Dedifferentiated amniotic fluid mesenchymal stem cell (primary cell): Measurements from ENCODE around the gene S100G.
A peak's percentile ranks its signal among the peaks of the same experiment; 100 is the strongest.
"Not testable (repeated sequence)": the region's sequence is repeated elsewhere in the genome, so short reads cannot be mapped to it uniquely, and the experiment has no call there.

Source experiments
- DNase-seq: peaks from one replicate; pipeline ENCODE4 v3.0.0-alpha.2; 2016; ENCODE audit errors: extremely low spot score

The S100G gene, protein sequence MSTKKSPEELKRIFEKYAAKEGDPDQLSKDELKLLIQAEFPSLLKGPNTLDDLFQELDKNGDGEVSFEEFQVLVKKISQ

DNA sequence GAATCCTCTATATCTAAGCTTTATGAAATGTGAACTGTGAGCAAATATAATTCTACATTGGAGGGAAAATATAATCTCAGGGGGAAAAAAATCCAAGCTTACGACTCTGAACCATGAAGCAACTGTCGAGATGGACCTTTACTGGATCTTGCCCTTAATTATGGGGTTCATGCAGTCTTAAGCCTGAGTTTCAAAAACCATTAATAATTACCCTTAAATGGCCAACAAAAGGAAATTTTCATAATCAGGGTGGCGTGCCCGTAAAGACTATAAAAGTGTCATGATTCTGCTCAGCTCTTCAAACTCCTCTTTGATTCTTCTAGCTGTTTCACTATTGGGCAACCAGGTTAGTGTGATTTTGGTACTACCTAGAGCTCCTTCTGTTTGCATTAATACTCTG is at the start of gene S100G:
Gene S100G (plus strand): TSS at position 301 of the 400 bp plus-strand sequence. CDS start 849 bp downstream, outside the sequence.
- DNase-seq, result no peak

DNA sequence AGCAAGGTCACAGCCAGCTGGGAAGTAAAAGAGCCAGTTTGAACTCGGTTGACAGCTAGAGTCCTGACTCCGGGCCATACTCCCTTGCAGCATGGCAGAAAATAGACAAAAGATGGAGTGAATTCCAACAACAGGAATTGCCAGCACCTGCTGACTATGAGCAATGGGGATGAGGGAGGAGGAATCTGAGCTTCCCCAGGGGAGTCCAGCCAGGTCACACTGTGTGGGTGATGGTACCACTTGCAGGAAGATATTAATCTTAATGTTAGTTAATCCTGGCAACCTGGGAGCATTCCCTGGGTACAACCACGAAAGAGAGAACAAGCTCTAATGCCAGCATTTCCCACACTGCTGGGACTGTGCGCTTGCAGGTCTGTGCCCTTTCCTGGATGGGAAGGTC is 48.1 kb upstream of the S100G start:
- no peak for DNase-seq

DNA sequence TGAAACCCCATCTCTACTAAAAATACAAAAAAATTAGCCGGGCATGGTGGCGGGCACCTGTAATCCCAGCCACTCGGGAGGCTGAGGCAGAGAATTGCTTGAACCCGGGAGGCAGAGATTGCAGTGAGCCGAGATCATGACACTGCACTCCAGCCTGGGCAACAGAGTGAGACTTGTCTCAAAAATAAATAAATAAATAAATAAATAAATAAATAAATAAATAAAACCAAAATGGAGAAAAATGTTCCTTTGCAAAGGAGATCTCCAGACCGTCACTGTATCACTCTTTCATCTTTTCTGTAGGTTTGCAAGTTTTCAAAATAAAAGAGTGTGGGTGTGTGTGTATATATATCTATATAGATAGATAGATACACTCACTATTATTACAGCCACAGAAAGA is 46.7 kb upstream of the S100G start:
- DNase-seq, result not testable (repeated sequence)

DNA sequence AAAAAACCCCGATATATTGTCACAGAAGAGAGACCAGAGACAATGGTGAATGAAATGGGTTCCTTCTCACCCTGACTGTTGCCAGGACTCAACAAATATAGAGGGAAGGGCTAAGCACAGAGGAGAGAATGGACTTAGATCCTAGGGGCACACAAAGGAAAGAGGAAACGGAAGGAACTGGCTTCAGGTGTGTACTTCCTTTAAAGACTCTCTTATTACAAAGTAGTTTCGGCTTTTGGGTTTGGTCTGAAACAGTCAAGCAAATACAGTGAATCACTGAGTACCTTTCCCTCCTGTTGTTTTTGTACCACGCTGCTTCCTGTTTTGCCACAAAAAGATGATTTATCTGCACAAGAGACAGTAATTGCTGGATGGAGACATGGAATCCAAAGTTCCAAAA is 46.1 kb upstream of the S100G start:
- DNase-seq, result no peak

DNA sequence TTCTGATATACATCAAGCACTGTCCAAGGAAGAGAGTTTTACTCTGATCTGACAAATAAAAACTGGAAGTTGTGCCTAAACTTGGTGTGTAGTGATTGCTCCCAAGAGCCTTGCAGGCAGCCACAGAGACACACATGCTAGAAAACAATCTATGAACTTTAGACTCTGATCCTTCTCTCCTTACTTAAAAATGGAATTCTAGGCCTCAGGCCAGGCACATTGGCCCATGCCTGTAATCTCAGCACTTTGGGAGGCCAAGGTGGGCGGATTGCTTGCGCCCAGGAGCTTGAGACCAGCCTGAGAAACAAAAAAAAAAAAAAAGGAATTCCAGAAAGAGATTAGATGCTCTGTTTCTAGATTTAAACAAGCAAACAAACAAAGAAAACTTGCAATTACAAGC is 45.6 kb upstream of the S100G start:
- no peak for DNase-seq

GRCh38 chrX:16606142-16606720 is 43.7 kb upstream of the S100G start:
- DNase-seq, result no peak

- no peak for DNase-seq
These were observed 39.8 kb upstream of the S100G start for GRCh38 chrX:16610121-16610621.

- not testable (repeated sequence) for DNase-seq
These were observed 39.3 kb upstream of the S100G start for GRCh38 chrX:16610654-16611053.

DNA sequence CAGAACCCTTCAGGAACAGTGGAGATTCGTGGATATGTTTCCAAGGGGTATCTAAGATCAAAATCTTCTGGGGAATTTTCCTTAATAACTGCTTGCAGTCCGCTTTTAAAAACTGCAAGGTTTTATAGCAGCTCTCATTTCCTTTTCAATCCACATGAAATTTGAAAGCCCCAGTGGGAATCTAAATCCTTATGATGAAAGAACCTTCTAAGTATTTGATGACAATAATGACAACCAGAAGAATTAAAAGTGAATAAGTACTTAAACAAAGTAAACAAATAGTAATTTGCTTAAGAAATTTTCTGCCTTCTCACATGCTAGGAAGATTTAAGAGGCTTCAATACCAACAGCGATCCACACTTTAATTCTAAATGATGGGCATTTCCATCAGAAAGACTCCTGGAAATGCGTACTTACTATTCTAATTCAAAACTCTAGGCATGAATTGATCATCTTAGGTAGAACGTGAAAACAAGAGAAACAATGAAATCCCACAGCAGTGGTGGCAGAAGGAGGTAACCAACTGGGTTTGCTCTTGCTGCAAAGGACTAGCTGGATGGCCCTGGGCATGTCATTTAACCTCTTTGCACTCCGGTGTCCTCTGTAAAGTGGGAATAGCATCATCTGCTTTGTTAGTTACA is 37.6 kb upstream of the S100G start:
- no peak for DNase-seq

- no peak for DNase-seq
These were observed 32.6 kb upstream of the S100G start for GRCh38 chrX:16617382-16617781.

GRCh38 chrX:16618422-16618821 is 31.5 kb upstream of the S100G start:
- DNase-seq, result no peak

GRCh38 chrX:16619024-16619423 is 30.9 kb upstream of the S100G start:
- DNase-seq, result no peak

GRCh38 chrX:16628511-16628910 is 21.4 kb upstream of the S100G start:
- DNase-seq, result not testable (repeated sequence)

- DNase-seq, result no peak
These were observed 20.9 kb upstream of the S100G start for GRCh38 chrX:16628946-16629595.

- no peak for DNase-seq
These were observed 20.0 kb upstream of the S100G start for GRCh38 chrX:16629909-16630308.

- DNase-seq, result no peak
These were observed 16.2 kb upstream of the S100G start for GRCh38 chrX:16633754-16634153.

DNA sequence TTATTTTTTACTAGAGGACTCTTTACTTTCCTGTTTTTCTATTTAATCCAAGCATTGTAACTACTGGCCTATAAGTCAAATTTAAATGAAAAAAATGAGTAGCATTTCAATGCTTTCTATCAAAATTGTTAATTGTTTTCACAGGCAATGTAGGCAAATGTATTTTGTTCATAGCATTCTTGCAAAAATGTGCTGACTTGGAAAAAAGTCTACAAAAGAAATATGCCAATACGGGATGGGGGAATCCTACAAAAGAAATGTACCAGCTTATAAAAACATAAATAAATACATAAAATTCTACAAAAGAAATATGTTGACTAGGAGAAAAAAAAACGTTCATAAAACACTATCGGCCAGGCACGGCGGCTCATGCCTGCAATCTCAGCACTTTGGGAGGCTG is 14.9 kb upstream of the S100G start:
- no peak for DNase-seq

GRCh38 chrX:16635596-16635995 is 14.4 kb upstream of the S100G start:
- no peak for DNase-seq

DNA sequence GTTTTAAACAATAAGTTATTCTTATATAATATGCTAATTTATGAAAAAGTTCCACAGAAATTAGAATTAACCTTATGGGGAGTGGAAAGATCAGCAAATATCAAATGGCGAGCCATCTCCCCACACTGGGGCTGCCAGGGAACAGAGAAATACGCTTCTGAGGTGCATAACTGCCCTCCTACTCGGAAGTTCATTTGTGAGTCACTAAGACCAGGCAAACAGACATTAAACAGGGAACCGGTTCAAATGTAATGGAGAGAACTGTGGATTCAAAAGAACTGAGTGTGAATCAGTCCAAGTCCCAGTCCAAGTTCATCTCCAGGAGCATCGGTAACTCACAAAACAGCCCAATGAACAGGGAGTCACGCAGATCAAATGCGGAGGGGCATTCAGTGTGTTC is 11.4 kb upstream of the S100G start:
- DNase-seq, result no peak

DNA sequence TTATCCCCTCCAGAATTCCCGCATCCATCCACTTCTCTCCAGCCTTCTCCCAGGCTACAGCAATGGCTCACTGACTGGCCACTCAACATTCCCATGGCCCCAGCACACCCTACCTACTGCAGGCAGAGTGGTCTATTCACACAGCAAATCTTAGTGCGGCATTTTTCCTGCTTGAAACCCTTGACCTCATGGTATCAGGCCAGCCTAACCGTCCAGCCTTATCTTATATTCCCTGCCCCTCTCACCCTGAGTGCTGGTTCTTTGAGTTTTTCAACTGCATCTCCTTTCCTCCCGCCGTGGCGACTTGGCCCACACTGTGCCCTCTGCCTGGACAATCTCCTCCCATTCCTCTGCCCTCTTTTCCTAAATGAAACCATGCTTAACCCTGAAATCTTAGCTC is 10.0 kb upstream of the S100G start:
- DNase-seq, result no peak

DNA sequence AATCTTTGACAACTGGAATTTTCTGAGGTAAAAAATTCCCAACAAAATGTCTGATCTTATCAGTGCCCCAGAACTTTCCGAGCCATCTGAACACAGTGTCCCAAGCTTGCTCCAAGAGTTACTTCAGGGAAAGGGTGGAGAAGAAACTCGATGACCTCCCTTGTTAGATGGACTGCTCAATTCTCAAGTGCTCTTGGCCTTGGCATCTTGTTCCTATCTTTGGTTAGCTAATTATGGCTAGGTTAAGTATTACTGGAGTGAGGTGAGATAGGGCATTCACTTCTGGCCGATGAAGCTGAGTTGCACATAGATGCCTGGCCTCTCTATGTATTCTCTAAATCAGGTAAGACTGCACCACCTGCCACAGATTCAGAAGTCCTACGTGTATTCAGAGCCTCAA is 9.1 kb upstream of the S100G start:
- no peak for DNase-seq

- peak; percentile 64 for DNase-seq
These were observed 6.8 kb upstream of the S100G start for GRCh38 chrX:16643176-16643575.
